SK-N-SH treated with all-trans-retinoic acid at 6 μM for 48 hours (cell line): ENCODE measurements around the gene CRACR2A.

Source experiments
- ATAC-seq: fragments of 200-7000 bp; cut with Tn5 transposase; 3 replicates; pipeline ENCODE4 v1.9.1; 2020; ENCODE audit warnings: mild to moderate bottlenecking, moderate library complexity
- ARNTL ChIP-seq: fragments of 450-650 bp; formaldehyde crosslinking; IDR thresholded peaks from 2 replicates; pipeline ENCODE4 v1.5.0; 2020; ENCODE audit warnings: low read depth, mild to moderate bottlenecking, moderate library complexity, borderline replicate concordance
- CSDC2 ChIP-seq: fragments of 250-450 bp; sonication (Bioruptor Pico); IDR thresholded peaks from 2 replicates; pipeline ENCODE4 v1.5.0; 2020; ENCODE audit warnings: mild to moderate bottlenecking, moderate library complexity
- CSRNP3 ChIP-seq: fragments of 250-450 bp; sonication (Bioruptor Pico); IDR thresholded peaks from 2 replicates; pipeline ENCODE4 v1.5.1; 2021; ENCODE audit warnings: mild to moderate bottlenecking, moderate library complexity
- ESRRG ChIP-seq: fragments of 250-450 bp; sonication (Bioruptor Pico); IDR thresholded peaks from 2 replicates; pipeline ENCODE4 v1.6.1; 2021; ENCODE audit warnings: mild to moderate bottlenecking
- GLIS3 ChIP-seq: fragments of 250-450 bp; sonication (Bioruptor Pico); IDR thresholded peaks from 2 replicates; pipeline ENCODE4 v1.5.0; 2020; ENCODE audit warnings: mild to moderate bottlenecking, moderate library complexity
- ISL1 ChIP-seq: fragments of 250-450 bp; sonication (Bioruptor Pico); IDR thresholded peaks from 2 replicates; pipeline ENCODE4 v2.1.2; 2022; ENCODE audit warnings: mild to moderate bottlenecking, moderate library complexity
- OSR1 ChIP-seq: fragments of 250-450 bp; sonication (Bioruptor Pico); IDR thresholded peaks from 2 replicates; pipeline ENCODE4 v1.8.0; 2022; ENCODE audit warnings: moderate library complexity, mild to moderate bottlenecking, inconsistent platforms
- POU6F1 ChIP-seq: fragments of 250-450 bp; sonication (Bioruptor Pico); IDR thresholded peaks from 2 replicates; pipeline ENCODE4 v1.8.0; 2021; ENCODE audit warnings: low read depth, mild to moderate bottlenecking, moderate library complexity, borderline replicate concordance
- RARB ChIP-seq: fragments of 250-450 bp; sonication (Bioruptor Pico); IDR thresholded peaks from 2 replicates; pipeline ENCODE4 v1.8.0; 2021; ENCODE audit warnings: mild to moderate bottlenecking, moderate library complexity
- TCF4 ChIP-seq: fragments of 250-450 bp; sonication (Bioruptor Pico); IDR thresholded peaks from 2 replicates; pipeline ENCODE4 v1.8.0; 2021; ENCODE audit warnings: mild to moderate bottlenecking, moderate library complexity, borderline replicate concordance
- TOX ChIP-seq: fragments of 250-450 bp; sonication (Bioruptor Pico); IDR thresholded peaks from 2 replicates; pipeline ENCODE4 v1.8.0; 2021; ENCODE audit warnings: mild to moderate bottlenecking, moderate library complexity, borderline replicate concordance
- TSHZ2 ChIP-seq: fragments of 250-450 bp; sonication (Bioruptor Pico); IDR thresholded peaks from 2 replicates; pipeline ENCODE4 v1.5.0; 2020; ENCODE audit warnings: mild to moderate bottlenecking, moderate library complexity
- ZC3H10 ChIP-seq: fragments of 250-450 bp; sonication (Bioruptor Pico); IDR thresholded peaks from 2 replicates; pipeline ENCODE4 v1.5.1; 2021; ENCODE audit warnings: mild to moderate bottlenecking, moderate library complexity
- ZFP3 ChIP-seq: fragments of 250-450 bp; sonication (Bioruptor Pico); IDR thresholded peaks from 2 replicates; pipeline ENCODE4 v1.5.0; 2020; ENCODE audit warnings: mild to moderate bottlenecking, moderate library complexity
- ZFP30 ChIP-seq: fragments of 450-650 bp; formaldehyde crosslinking; IDR thresholded peaks from 2 replicates; pipeline ENCODE4 v1.5.0; 2022; ENCODE audit warnings: mild to moderate bottlenecking, moderate library complexity
- ZNF565 ChIP-seq: fragments of 450-650 bp; formaldehyde crosslinking; conservative IDR thresholded peaks from 2 replicates; pipeline ENCODE4 v1.5.0; 2020; ENCODE audit warnings: low read depth, mild to moderate bottlenecking, moderate library complexity
- ZNF70 ChIP-seq: fragments of 450-650 bp; formaldehyde crosslinking; IDR thresholded peaks from 2 replicates; pipeline ENCODE4 v1.5.0; 2020; ENCODE audit warnings: mild to moderate bottlenecking, moderate library complexity
- ZNF8 ChIP-seq: fragments of 450-650 bp; formaldehyde crosslinking; IDR thresholded peaks from 2 replicates; pipeline ENCODE4 v1.5.0; 2020; ENCODE audit warnings: mild to moderate bottlenecking, moderate library complexity
- TF ChIP-seq, protein P1 (sequence below): fragments of 250-450 bp; sonication (Bioruptor Pico); IDR thresholded peaks from 2 replicates; pipeline ENCODE4 v1.5.1; 2020; ENCODE audit warnings: low read depth, mild to moderate bottlenecking, moderate library complexity

The CRACR2A gene

GRCh38 chr12:3744229-3744901 lies 8.5 kb downstream of the CRACR2A start:
- no peak for ATAC-seq
- TF ChIP-seq, protein P1, sequence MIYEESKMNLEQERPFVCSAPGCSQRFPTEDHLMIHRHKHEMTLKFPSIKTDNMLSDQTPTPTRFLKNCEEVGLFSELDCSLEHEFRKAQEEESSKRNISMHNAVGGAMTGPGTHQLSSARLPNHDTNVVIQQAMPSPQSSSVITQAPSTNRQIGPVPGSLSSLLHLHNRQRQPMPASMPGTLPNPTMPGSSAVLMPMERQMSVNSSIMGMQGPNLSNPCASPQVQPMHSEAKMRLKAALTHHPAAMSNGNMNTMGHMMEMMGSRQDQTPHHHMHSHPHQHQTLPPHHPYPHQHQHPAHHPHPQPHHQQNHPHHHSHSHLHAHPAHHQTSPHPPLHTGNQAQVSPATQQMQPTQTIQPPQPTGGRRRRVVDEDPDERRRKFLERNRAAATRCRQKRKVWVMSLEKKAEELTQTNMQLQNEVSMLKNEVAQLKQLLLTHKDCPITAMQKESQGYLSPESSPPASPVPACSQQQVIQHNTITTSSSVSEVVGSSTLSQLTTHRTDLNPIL (CRISPR knock-in tag), result no peak
- TF ChIP-seq OSR1 (CRISPR knock-in tag) (no peak), TCF4 (no peak), RARB (CRISPR knock-in tag) (no peak), ISL1 (CRISPR knock-in tag) (no peak), GLIS3 (CRISPR knock-in tag) (no peak), CSRNP3 (CRISPR knock-in tag) (no peak), ZNF70 (CRISPR knock-in tag) (no peak), TOX (no peak)

DNA sequence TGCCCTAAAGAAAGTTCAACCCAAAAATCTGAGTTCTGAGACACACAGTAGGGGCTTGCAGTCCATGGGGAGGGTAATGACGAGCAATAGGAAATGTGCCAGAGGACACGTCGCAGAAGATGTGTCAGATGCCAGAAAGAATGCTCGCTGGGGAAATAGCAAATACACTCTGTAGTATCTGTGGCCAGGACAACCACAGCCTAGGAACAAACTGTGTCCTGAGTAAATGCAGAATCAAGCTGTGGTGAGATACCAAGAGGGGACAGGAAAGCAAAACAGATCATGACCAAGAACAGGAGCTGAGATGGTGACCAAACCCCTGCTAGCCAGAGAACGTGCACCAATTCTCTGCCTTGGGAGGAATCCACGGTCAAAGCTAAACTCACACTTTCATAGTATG lies 9.1 kb downstream of the CRACR2A start:
- TF ChIP-seq RARB (CRISPR knock-in tag), result no peak
- TF ChIP-seq POU6F1 (CRISPR knock-in tag), result no peak
- TF ChIP-seq, protein P1 (CRISPR knock-in tag), result no peak
- no peak for TF ChIP-seq TCF4
- TF ChIP-seq GLIS3 (CRISPR knock-in tag), result no peak
- TF ChIP-seq ZFP30, result no peak
- no peak for TF ChIP-seq ZNF8
- no peak for TF ChIP-seq CSDC2 (CRISPR knock-in tag)
- TF ChIP-seq TOX, result no peak
- TF ChIP-seq ZNF565 (CRISPR knock-in tag), result no peak
- no peak for TF ChIP-seq ISL1 (CRISPR knock-in tag)
- no peak for TF ChIP-seq ZNF70 (CRISPR knock-in tag)
- no peak for TF ChIP-seq ZC3H10 (CRISPR knock-in tag)
- ATAC-seq, result no peak

- no peak for ATAC-seq
- TF ChIP-seq ESRRG (no peak), TCF4 (no peak), ISL1 (CRISPR knock-in tag) (no peak), ZC3H10 (CRISPR knock-in tag) (no peak), ZFP30 (no peak), ARNTL (no peak), TSHZ2 (CRISPR knock-in tag) (no peak), ZNF565 (CRISPR knock-in tag) (no peak), GLIS3 (CRISPR knock-in tag) (no peak), ZFP3 (CRISPR knock-in tag) (no peak)
- TF ChIP-seq, all 23 proteins: peak for 0
These were observed 10.8 kb downstream of the CRACR2A start for GRCh38 chr12:3741882-3742672.
